HG03460 (cell line): Measurements from ENCODE around the gene IFT122.

Experiments
- ATAC-seq: cut with Tn5 transposase; IDR thresholded peaks from one replicate; pipeline ENCODE4 v1.9.1; 2021; ENCODE audit not compliant: unreplicated experiment

The IFT122 gene

GRCh38 chr3:129555616-129556357 lies 115.8 kb downstream of the IFT122 start:
- no peak for ATAC-seq

GRCh38 chr3:129556358-129556695 lies 116.3 kb downstream of the IFT122 start:
- ATAC-seq = no peak

GRCh38 chr3:129556890-129557547 lies 117.0 kb downstream of the IFT122 start:
- ATAC-seq = no peak

- no peak for ATAC-seq
These were observed 117.5 kb downstream of the IFT122 start for GRCh38 chr3:129557548-129557894.

GRCh38 chr3:129558081-129558771 lies 118.2 kb downstream of the IFT122 start:
- ATAC-seq = no peak

GRCh38 chr3:129558772-129559564 lies 118.9 kb downstream of the IFT122 start:
- no peak for ATAC-seq

- ATAC-seq = no peak
These were observed 119.6 kb downstream of the IFT122 start for GRCh38 chr3:129559565-129560079.

- no peak for ATAC-seq
These were observed 120.3 kb downstream of the IFT122 start for GRCh38 chr3:129560269-129560787.

GRCh38 chr3:129560911-129561594 lies 121.0 kb downstream of the IFT122 start:
- no peak for ATAC-seq

GRCh38 chr3:129561619-129562248 lies 121.7 kb downstream of the IFT122 start:
- ATAC-seq = no peak

- ATAC-seq = no peak
These were observed 122.8 kb downstream of the IFT122 start for GRCh38 chr3:129562803-129563202.

GRCh38 chr3:129563332-129563731 lies 123.3 kb downstream of the IFT122 start:
- ATAC-seq = no peak

- no peak for ATAC-seq
These were observed 124.0 kb downstream of the IFT122 start for GRCh38 chr3:129563850-129564535.

- ATAC-seq = no peak
These were observed 125.1 kb downstream of the IFT122 start for GRCh38 chr3:129564981-129565644.

- ATAC-seq = no peak
These were observed 125.9 kb downstream of the IFT122 start for GRCh38 chr3:129565902-129566301.

GRCh38 chr3:129567176-129567705 lies 127.2 kb downstream of the IFT122 start:
- ATAC-seq = no peak

- no peak for ATAC-seq
These were observed 127.9 kb downstream of the IFT122 start for GRCh38 chr3:129567939-129568338.

GRCh38 chr3:129569856-129570255 lies 129.8 kb downstream of the IFT122 start:
- no peak for ATAC-seq
